H9 (cell line): ENCODE results near the gene GGA3. TPM values are rescaled to one million over a fixed set of nuclear protein-coding genes. Genes with fewer than 3 reads are reported as not detected.

Source experiments
- DNase-seq: peaks from one replicate; pipeline ENCODE4 v3.0.0-alpha.2; 2017
- H2AFZ ChIP-seq: one replicate; pipeline ENCODE4 v1.6.1; 2013; ENCODE audit warnings: mild to moderate bottlenecking, low read length, control low read depth, moderate library complexity
- H2AK5ac ChIP-seq: 2 replicates; pipeline ENCODE4 v1.6.1; 2013; ENCODE audit warnings: low read length, control low read depth, mixed read lengths; ENCODE audit not compliant: insufficient read length
- H2BK120ac ChIP-seq: one replicate; pipeline ENCODE4 v1.6.1; 2013; ENCODE audit warnings: low read depth, mild to moderate bottlenecking, low read length, control low read depth, inconsistent platforms; ENCODE audit not compliant: poor library complexity, severe bottlenecking
- H2BK12ac ChIP-seq: 2 replicates; pipeline ENCODE4 v1.6.1; 2013; ENCODE audit warnings: low read length, control low read depth, mixed read lengths, low read depth; ENCODE audit not compliant: insufficient read length
- H2BK15ac ChIP-seq: 2 replicates; pipeline ENCODE4 v1.6.1; 2013; ENCODE audit warnings: low read depth, low read length, control low read depth
- H2BK20ac ChIP-seq: one replicate; pipeline ENCODE4 v1.6.1; 2013; ENCODE audit warnings: low read depth, mild to moderate bottlenecking, low read length, control low read depth, inconsistent platforms; ENCODE audit not compliant: poor library complexity, severe bottlenecking
- H2BK5ac ChIP-seq: 2 replicates; pipeline ENCODE4 v1.6.1; 2013; ENCODE audit warnings: low read length, control low read depth, mixed read lengths; ENCODE audit not compliant: insufficient read length
- H3K14ac ChIP-seq: 2 replicates; pipeline ENCODE4 v1.6.1; 2013; ENCODE audit warnings: low read length, control low read depth; ENCODE audit not compliant: insufficient read depth
- H3K18ac ChIP-seq: 2 replicates; pipeline ENCODE4 v1.6.1; 2013; ENCODE audit warnings: low read depth, mild to moderate bottlenecking, mixed read lengths, low read length, control low read depth; ENCODE audit not compliant: insufficient read length
- H3K23ac ChIP-seq: 2 replicates; pipeline ENCODE4 v1.6.1; 2013; ENCODE audit warnings: low read length, control low read depth, mixed read lengths, low read depth; ENCODE audit not compliant: insufficient read length
- H3K23me2 ChIP-seq: 2 replicates; pipeline ENCODE4 v1.6.1; 2013; ENCODE audit warnings: low read depth, mild to moderate bottlenecking, mixed read lengths, low read length, control low read depth; ENCODE audit not compliant: insufficient read length, poor library complexity, severe bottlenecking
- H3K27ac ChIP-seq: 2 replicates; pipeline ENCODE4 v1.5.1; 2013; ENCODE audit warnings: low read length, control low read depth, mixed read lengths, low read depth; ENCODE audit not compliant: insufficient read length
- H3K27me3 ChIP-seq: 2 replicates; pipeline ENCODE4 v1.6.1; 2013; ENCODE audit warnings: low read length, control low read depth, inconsistent platforms; ENCODE audit not compliant: insufficient read depth
- H3K4ac ChIP-seq: 2 replicates; pipeline ENCODE4 v1.6.1; 2013; ENCODE audit warnings: low read depth, mild to moderate bottlenecking, control low read depth, inconsistent platforms, low read length, moderate library complexity
- H3K4me1 ChIP-seq: 2 replicates; pipeline ENCODE4 v1.6.1; 2013; ENCODE audit warnings: low read length, control low read depth, inconsistent platforms; ENCODE audit not compliant: insufficient read depth
- H3K4me2 ChIP-seq: 2 replicates; pipeline ENCODE4 v1.6.1; 2013; ENCODE audit warnings: low read length, control low read depth, mixed read lengths; ENCODE audit not compliant: insufficient read length, insufficient read depth
- H3K56ac ChIP-seq: 2 replicates; pipeline ENCODE4 v1.6.1; 2013; ENCODE audit warnings: low read depth, mild to moderate bottlenecking, mixed read lengths, low read length, control low read depth; ENCODE audit not compliant: insufficient read length
- H3K79me1 ChIP-seq: 2 replicates; pipeline ENCODE4 v1.6.1; 2013; ENCODE audit warnings: low read depth, mild to moderate bottlenecking, moderate library complexity, low read length, control low read depth, inconsistent platforms; ENCODE audit not compliant: insufficient read depth, poor library complexity, severe bottlenecking
- H3K79me2 ChIP-seq: 2 replicates; pipeline ENCODE4 v1.6.1; 2013; ENCODE audit warnings: low read length, control low read depth, inconsistent platforms; ENCODE audit not compliant: insufficient read depth
- H3K9ac ChIP-seq: 2 replicates; pipeline ENCODE4 v1.6.1; 2013; ENCODE audit warnings: low read length, control low read depth, mixed read lengths; ENCODE audit not compliant: insufficient read length; ENCODE audit errors: extremely low read depth
- H3K9me3 ChIP-seq: one replicate; pipeline ENCODE4 v1.6.1; 2013; ENCODE audit warnings: low read depth, low read length, inconsistent platforms; ENCODE audit not compliant: control insufficient read depth
- H3T11ph ChIP-seq: one replicate; pipeline ENCODE4 v1.6.1; 2013; ENCODE audit warnings: mild to moderate bottlenecking, low read length, control low read depth, inconsistent platforms
- H4K20me1 ChIP-seq: one replicate; pipeline ENCODE4 v1.6.1; 2013; ENCODE audit not compliant: control insufficient read depth, insufficient read length, insufficient read depth
- H4K5ac ChIP-seq: 2 replicates; pipeline ENCODE4 v1.6.1; 2013; ENCODE audit warnings: low read depth, mild to moderate bottlenecking, mixed read lengths, low read length, control low read depth; ENCODE audit not compliant: insufficient read length
- H4K8ac ChIP-seq: replicated peaks from 2 replicates; pipeline ENCODE4 v1.6.1; 2013; ENCODE audit warnings: low read length, control low read depth, mixed read lengths, low read depth; ENCODE audit not compliant: insufficient read length
- H4K91ac ChIP-seq: 2 replicates; pipeline ENCODE4 v1.6.1; 2013; ENCODE audit warnings: low read depth, mild to moderate bottlenecking, moderate library complexity, mixed read lengths, low read length, control low read depth; ENCODE audit not compliant: insufficient read length
- H3K27ac Mint-ChIP-seq, 3 experiments: 2 replicates in 2 of 3; 3 replicates in 1 of 3; pipeline ENCODE4 v1.8.0; 2020 to 2021; ENCODE audit warnings: mixed read lengths in 3 of 3, mild to moderate bottlenecking in 1 of 3, moderate library complexity in 1 of 3
- H3K27me3 Mint-ChIP-seq: 2 replicates; pipeline ENCODE4 v1.8.0; 2021; ENCODE audit warnings: low read depth, mild to moderate bottlenecking, moderate library complexity, mixed read lengths
- H3K36me3 Mint-ChIP-seq, 3 experiments: 2 replicates in 2 of 3; 3 replicates in 1 of 3; pipeline ENCODE4 v1.8.0; 2020 to 2021; ENCODE audit warnings: low read depth in 3 of 3, mixed read lengths in 3 of 3; ENCODE audit not compliant: insufficient read depth in 1 of 3
- H3K4me1 Mint-ChIP-seq, 2 experiments: 2 replicates each; pipeline ENCODE4 v1.8.0; 2020; ENCODE audit warnings: mixed read lengths in 2 of 2
- H3K4me3 Mint-ChIP-seq, 2 experiments: 2 replicates in 1 of 2; 3 replicates in 1 of 2; pipeline ENCODE4 v1.8.0; 2020 to 2021; ENCODE audit warnings: mild to moderate bottlenecking in 2 of 2, mixed read lengths in 2 of 2, moderate library complexity in 1 of 2
- H3K9me3 Mint-ChIP-seq, 2 experiments: 2 replicates in 1 of 2; 3 replicates in 1 of 2; pipeline ENCODE4 v1.8.0; 2020; ENCODE audit warnings: mild to moderate bottlenecking in 2 of 2, mixed read lengths in 2 of 2, moderate library complexity in 1 of 2
- WGBS: extraction: QIAGEN DNeasy Blood & Tissue Kit; methylation state at CpG from one replicate; pipeline ENCODE4 v1.1.7; 2013; ENCODE audit warnings: missing lambda C conversion rate, low lambda C conversion rate, mixed read lengths; ENCODE audit not compliant: insufficient read length; ENCODE audit errors: extremely low coverage; 5-methylcytosine and 5-hydroxymethylcytosine counted together
- total RNA-seq: library from RNA; stranded (reverse); gene quantifications from 2 replicates; pipeline ENCODE4 v1.2.1, GENCODE V29; 2021
- TF ChIP-seq, protein P1 (sequence below): fragments of 200-600 bp; sonication (generic); conservative IDR thresholded peaks from 3 replicates; pipeline ENCODE4 v1.8.0; 2021; ENCODE audit warnings: antibody characterized with exemption, mild to moderate bottlenecking

GGA3 gene
- total RNA-seq, 1 experiment from 2014 or later, result 50.3 TPM

DNA sequence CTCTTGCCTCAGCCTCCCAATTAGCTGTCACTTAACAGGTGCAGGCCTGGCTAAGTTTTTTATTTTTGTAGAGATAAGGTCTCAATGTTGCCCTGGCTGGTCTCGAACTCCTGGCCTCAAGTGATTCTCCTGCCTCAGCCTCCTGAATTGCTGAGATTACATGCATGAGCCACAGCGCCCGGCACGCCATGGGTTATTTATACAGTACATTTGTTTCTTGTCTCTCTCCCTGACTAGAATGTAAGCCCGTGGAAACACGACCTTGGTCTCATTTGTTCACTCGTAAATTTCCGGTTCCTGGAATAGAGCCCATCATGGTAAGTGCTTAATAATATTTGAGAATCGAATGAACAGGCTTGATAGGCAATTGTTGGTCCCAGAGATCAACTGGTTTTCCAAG, 25.8 kb upstream of the GGA3 start:
- no peak overlapping the region for H2BK20ac ChIP-seq
- H3K27me3 ChIP-seq, result no peaks in the 10 kb centered on the region
- no peak overlapping the region for H3T11ph ChIP-seq
- no peak overlapping the region for H2AFZ ChIP-seq
- H3K4me1 Mint-ChIP-seq, result peaks cover 8 to 10% of the 10 kb centered on the region in 2 experiments
- TF ChIP-seq, protein P1, sequence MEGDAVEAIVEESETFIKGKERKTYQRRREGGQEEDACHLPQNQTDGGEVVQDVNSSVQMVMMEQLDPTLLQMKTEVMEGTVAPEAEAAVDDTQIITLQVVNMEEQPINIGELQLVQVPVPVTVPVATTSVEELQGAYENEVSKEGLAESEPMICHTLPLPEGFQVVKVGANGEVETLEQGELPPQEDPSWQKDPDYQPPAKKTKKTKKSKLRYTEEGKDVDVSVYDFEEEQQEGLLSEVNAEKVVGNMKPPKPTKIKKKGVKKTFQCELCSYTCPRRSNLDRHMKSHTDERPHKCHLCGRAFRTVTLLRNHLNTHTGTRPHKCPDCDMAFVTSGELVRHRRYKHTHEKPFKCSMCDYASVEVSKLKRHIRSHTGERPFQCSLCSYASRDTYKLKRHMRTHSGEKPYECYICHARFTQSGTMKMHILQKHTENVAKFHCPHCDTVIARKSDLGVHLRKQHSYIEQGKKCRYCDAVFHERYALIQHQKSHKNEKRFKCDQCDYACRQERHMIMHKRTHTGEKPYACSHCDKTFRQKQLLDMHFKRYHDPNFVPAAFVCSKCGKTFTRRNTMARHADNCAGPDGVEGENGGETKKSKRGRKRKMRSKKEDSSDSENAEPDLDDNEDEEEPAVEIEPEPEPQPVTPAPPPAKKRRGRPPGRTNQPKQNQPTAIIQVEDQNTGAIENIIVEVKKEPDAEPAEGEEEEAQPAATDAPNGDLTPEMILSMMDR, result no peak
- no peaks in the 10 kb centered on the region; a peak in 1 of 5 replicates for H3K9me3 Mint-ChIP-seq
- no peak overlapping the region for H3K27ac Mint-ChIP-seq
- no peak overlapping the region for H3K18ac ChIP-seq
- H3K79me1 ChIP-seq, result no peaks in the 10 kb centered on the region
- H2BK15ac ChIP-seq, result no peak overlapping the region
- H2AK5ac ChIP-seq, result no peak overlapping the region
- peak overlapping the region in 1 of 2 experiments; percentile 32; a peak in 1 of 5 replicates for H3K4me3 Mint-ChIP-seq
- H3K9me3 ChIP-seq, result no peaks in the 10 kb centered on the region
- no peaks in the 10 kb centered on the region for H4K20me1 ChIP-seq
- no peaks in the 10 kb centered on the region for H3K4me1 ChIP-seq
- H2BK5ac ChIP-seq, result no peak overlapping the region
- H3K36me3 Mint-ChIP-seq, result peaks cover 10 to 31% (median 15%) of the 10 kb centered on the region in 3 experiments; a peak in 6 of 7 replicates
- no peak overlapping the region for H3K9ac ChIP-seq
- H2BK120ac ChIP-seq, result no peak overlapping the region
- H3K56ac ChIP-seq, result no peak overlapping the region
- no CpG with 5 or more reads among the region's 9 CpGs for WGBS
- H3K4me2 ChIP-seq, result no peak overlapping the region
- H2BK12ac ChIP-seq, result no peak overlapping the region
- no peak for DNase-seq
- no peak overlapping the region for H4K91ac ChIP-seq
- no peak overlapping the region for H4K8ac ChIP-seq
- no peaks in the 10 kb centered on the region; the same call in 1 of the 2 replicates for H3K27me3 Mint-ChIP-seq
- H3K23ac ChIP-seq, result no peak overlapping the region
- no peak overlapping the region for H3K4ac ChIP-seq
- no peak overlapping the region for H3K14ac ChIP-seq
- no peaks in the 10 kb centered on the region for H3K79me2 ChIP-seq
- H3K23me2 ChIP-seq, result peaks cover 9% of the 10 kb centered on the region
- H3K27ac ChIP-seq, result no peak overlapping the region
- H4K5ac ChIP-seq, result no peak overlapping the region
